Gastroesophageal sphincter (tissue), 4 donors: Measurements from ENCODE around the gene HMGN2. TPM values are rescaled to one million over a fixed set of nuclear protein-coding genes. Genes with fewer than 3 reads are reported as not detected.

Experiments
- ATAC-seq: fragments of 150-250 bp; one replicate; pipeline ENCODE4 v1.9.1; 2016; ENCODE audit warnings: mild to moderate bottlenecking, moderate library complexity
- H3K27ac ChIP-seq, 4 donors: fragments of 200-600 bp; sonication (generic) in 3 of 4; 1 replicate in 3 of 4; 2 replicates in 1 of 4; pipeline ENCODE4 v1.5.1; 2016 to 2019
- H3K27me3 ChIP-seq: fragments of 200-600 bp; sonication (generic); one replicate; pipeline ENCODE4 v1.5.1; 2019
- H3K36me3 ChIP-seq, 2 donors: fragments of 200-600 bp; sonication (generic); one replicate each; pipeline ENCODE4 v1.5.1; 2019; ENCODE audit warnings: control low read depth in 1 of 2
- H3K4me1 ChIP-seq, 3 donors: fragments of 200-600 bp; sonication (generic); 1 replicate in 2 of 3; 2 replicates in 1 of 3; pipeline ENCODE4 v1.5.1; 2016 to 2019; ENCODE audit warnings: control low read depth in 2 of 3
- H3K4me3 ChIP-seq, 2 donors: fragments of 200-600 bp; sonication (generic); one replicate each; pipeline ENCODE4 v1.5.1; 2019; ENCODE audit warnings: mild to moderate bottlenecking in 1 of 2, moderate library complexity in 1 of 2
- H3K9me3 ChIP-seq, 3 donors: fragments of 200-600 bp; sonication (generic); one replicate each; pipeline ENCODE4 v1.5.1; 2017 to 2019; ENCODE audit warnings: control low read depth in 2 of 3
- CTCF ChIP-seq, 4 experiments: fragments of 200-600 bp in 2 of 4; fragments of 450-650 bp in 2 of 4; sonication (generic) in 1 of 4; IDR thresholded peaks; one replicate each; pipeline ENCODE4 v1.5.1; 2017 to 2019; ENCODE audit warnings: antibody characterized with exemption in 4 of 4, mild to moderate bottlenecking in 2 of 4, moderate library complexity in 2 of 4
- EP300 ChIP-seq: sonication (generic); formaldehyde crosslinking; IDR thresholded peaks from one replicate; pipeline ENCODE4 v1.6.1; 2017; ENCODE audit warnings: antibody characterized with exemption, mild to moderate bottlenecking
- POLR2A ChIP-seq, 2 donors: fragments of 450-650 bp; IDR thresholded peaks; one replicate each; pipeline ENCODE4 v1.6.1; 2017; ENCODE audit warnings: antibody characterized with exemption in 2 of 2, mild to moderate bottlenecking in 2 of 2, moderate library complexity in 1 of 2
- POLR2AphosphoS5 ChIP-seq: sonication (generic); formaldehyde crosslinking; IDR thresholded peaks from one replicate; pipeline ENCODE4 v1.6.1; 2017; ENCODE audit warnings: antibody characterized with exemption
- WGBS, 2 donors: methylation state at CpG; one replicate each; pipeline ENCODE4 v1.1.5; 2018; ENCODE audit warnings: low coverage in 1 of 2; 5-methylcytosine and 5-hydroxymethylcytosine counted together
- total RNA-seq, 4 donors: library from RNA; depleted of rRNA; stranded (reverse); fragments of >200 nt; gene quantifications; one replicate each; pipeline ENCODE4 v1.1.0, GENCODE V29; 2016

The HMGN2 gene
- total RNA-seq, 4 donors from 2014 or later: 128 to 288 (median 252) TPM

GRCh38 chr1:26518355-26518754 is 46.1 kb downstream of the HMGN2 start:
- ATAC-seq: no peak

GRCh38 chr1:26520339-26520738 is 48.1 kb downstream of the HMGN2 start:
- Histone ChIP-seq H3K27ac (no peak overlapping the region), H3K4me3 (no peak overlapping the region), H3K9me3 (no peaks in the 10 kb centered on the region), H3K4me1 (no peaks in the 10 kb centered on the region), H3K36me3 (no peaks in the 10 kb centered on the region), H3K27me3 (peaks cover 25% of the 10 kb centered on the region)
- ATAC-seq: no peak
- WGBS, 2 donors: 72 to 80% methylated on average over 3 of the region's 5 CpGs
- no peak for TF ChIP-seq POLR2AphosphoS5
- TF ChIP-seq CTCF (IDR thresholded peaks at IDR 0.05): no peak
- TF ChIP-seq POLR2A (IDR thresholded peaks at IDR 0.05): no peak
- no peak for TF ChIP-seq EP300

More at GRCh38 chr1:26518355-26518754, 46.1 kb downstream of the HMGN2 start:
- TF ChIP-seq POLR2A (IDR thresholded peaks at IDR 0.05) (no peak), CTCF (IDR thresholded peaks at IDR 0.05) (no peak), EP300 (no peak), POLR2AphosphoS5 (no peak)
- Histone ChIP-seq H3K4me3 (no peak overlapping the region), H3K9me3 (no peaks in the 10 kb centered on the region), H3K36me3 (no peaks in the 10 kb centered on the region), H3K27me3 (peaks cover 6% of the 10 kb centered on the region), H3K4me1 (no peaks in the 10 kb centered on the region), H3K27ac (no peak overlapping the region)
- WGBS, 2 donors: 69 to 82% methylated on average over 6 of the region's 6 CpGs

GRCh38 chr1:26521669-26522030 is 49.4 kb downstream of the HMGN2 start:
- TF ChIP-seq POLR2AphosphoS5 (no peak), POLR2A (IDR thresholded peaks at IDR 0.05) (no peak), EP300 (no peak), CTCF (IDR thresholded peaks at IDR 0.05) (no peak)
- no peaks in the 10 kb centered on the region for H3K9me3 ChIP-seq
- H3K36me3 ChIP-seq: no peaks in the 10 kb centered on the region
- peaks cover 32% of the 10 kb centered on the region for H3K27me3 ChIP-seq
- WGBS, 2 donors: 30 to 66% methylated on average over 2 to 10 of the region's 14 CpGs
- no peak overlapping the region for H3K27ac ChIP-seq
- H3K4me1 ChIP-seq: no peaks in the 10 kb centered on the region
- no peak for ATAC-seq
- H3K4me3 ChIP-seq: no peak overlapping the region

GRCh38 chr1:26522073-26522472 is 49.8 kb downstream of the HMGN2 start:
- Histone ChIP-seq H3K27ac (no peak overlapping the region), H3K36me3 (no peaks in the 10 kb centered on the region), H3K4me3 (no peak overlapping the region), H3K4me1 (no peaks in the 10 kb centered on the region), H3K27me3 (peaks cover 32% of the 10 kb centered on the region), H3K9me3 (no peaks in the 10 kb centered on the region)
- no peak for ATAC-seq
- no peak for TF ChIP-seq CTCF (IDR thresholded peaks at IDR 0.05)
- no peak for TF ChIP-seq EP300
- TF ChIP-seq POLR2A (IDR thresholded peaks at IDR 0.05): no peak
- TF ChIP-seq POLR2AphosphoS5: no peak

GRCh38 chr1:26524181-26524580 is 51.9 kb downstream of the HMGN2 start:
- Histone ChIP-seq H3K36me3 (no peaks in the 10 kb centered on the region), H3K9me3 (no peaks in the 10 kb centered on the region), H3K27ac (no peak overlapping the region), H3K27me3 (peaks cover 32% of the 10 kb centered on the region), H3K4me1 (peaks cover 0 to 2% (median 0%) of the 10 kb centered on the region in 3 donors), H3K4me3 (no peak overlapping the region)
- no peak for ATAC-seq
- TF ChIP-seq CTCF (IDR thresholded peaks at IDR 0.05): no peak
- TF ChIP-seq POLR2AphosphoS5: no peak
- TF ChIP-seq EP300: no peak
- TF ChIP-seq POLR2A (IDR thresholded peaks at IDR 0.05): no peak
- WGBS, 2 donors: 20 to 72% methylated on average over 1 to 4 of the region's 4 CpGs

Other genes starting within 250 kb of the HMGN2 start
- gene CEP85, start 238.2 kb upstream of the HMGN2 start, total RNA-seq: 1 to 10 TPM; 1.3 to 6.8 (median 4.7) TPM
- gene SH3BGRL3, start 192.4 kb upstream of the HMGN2 start, total RNA-seq: 10 to 100 TPM; 31.6 to 60.2 (median 44.0) TPM
- 10 to 100 TPM in 2 of 4 donors, 1 to 10 TPM in 2; 3.7 to 12.1 (median 10.5) TPM for gene UBXN11, start 165.8 kb upstream of the HMGN2 start, total RNA-seq
- 1 to 10 TPM in 3 of 4 donors, not detected in 1; 1.8 to 2.7 (median 2.2) TPM for gene CD52, start 154.5 kb upstream of the HMGN2 start, total RNA-seq
- 1 to 10 TPM in 1 of 4 donors, under 1 TPM in 3; 0.35 to 2.7 (median 0.50) TPM for gene CRYBG2, start 118.3 kb upstream of the HMGN2 start, total RNA-seq
- under 1 TPM in 1 of 4 donors, not detected in 3; 0.62 TPM for gene ZNF683, start 99.7 kb upstream of the HMGN2 start, total RNA-seq
- not detected for gene LIN28A, start 61.6 kb upstream of the HMGN2 start, total RNA-seq
- gene DHDDS, start 40.1 kb upstream of the HMGN2 start, total RNA-seq: 10 to 100 TPM; 23.6 to 36.4 (median 31.7) TPM
- 1 to 10 TPM; 3.5 to 8.5 (median 6.2) TPM for gene RPS6KA1, start 57.3 kb downstream of the HMGN2 start, total RNA-seq
- gene ARID1A, start 223.6 kb downstream of the HMGN2 start, total RNA-seq: 10 to 100 TPM; 28.2 to 64.2 (median 42.6) TPM